ENCODE data around the gene KIF6. TPM values are rescaled to one million over a fixed set of nuclear protein-coding genes. Genes with fewer than 3 reads are reported as not detected.

KIF6 gene
- total and polyA plus RNA-seq, 4 donors = 1.1 to 7.8 (median 4.5) TPM

DNA sequence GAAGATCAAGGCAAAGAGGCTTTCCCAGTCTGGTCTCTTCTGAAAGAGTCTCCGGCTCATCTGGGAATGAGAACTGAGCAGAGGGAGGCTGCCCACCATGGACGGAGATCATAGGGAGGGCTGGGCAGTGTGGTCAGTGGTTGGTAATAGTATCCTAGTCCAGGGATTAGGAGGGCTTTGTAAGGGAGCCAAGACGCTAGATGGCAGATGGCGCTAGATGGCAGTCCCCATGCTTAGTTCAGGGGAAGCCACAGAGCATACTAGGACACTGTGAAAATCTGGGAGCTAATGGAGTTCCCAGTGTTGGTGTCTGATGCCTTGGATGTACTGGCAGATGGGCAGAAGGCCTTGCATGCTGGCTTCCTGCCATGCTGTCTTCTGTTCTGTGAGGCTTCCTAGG is 45.2 kb upstream of the KIF6 start:
- DNase-seq (no peak), ATAC-seq (ENCODE audit: insufficient read depth, low FRiP score) (no peak)
- Histone ChIP-seq H3K4me3 (no peak overlapping the region), H3K4me1 (ENCODE audit: control insufficient read depth in 5 of 5, insufficient read depth in 5 of 5, low read length in 5 of 5) (no peaks in the 10 kb centered on the region), H3K9me3 (ENCODE audit: control insufficient read depth in 4 of 4, insufficient read depth in 3 of 4, low read length in 3 of 4) (no peaks in the 10 kb centered on the region), H3K27me3 (ENCODE audit: control insufficient read depth in 3 of 3, insufficient read depth in 3 of 3, low read length in 2 of 3) (no peaks in the 10 kb centered on the region), H3K9ac (ENCODE audit: insufficient read depth in 1 of 2, low read length in 2 of 2) (no peak overlapping the region), H3K36me3 (ENCODE audit: control insufficient read depth in 4 of 4, insufficient read depth in 4 of 4, low read length in 4 of 4) (no peaks in the 10 kb centered on the region), H3K27ac (ENCODE audit: low read depth in 1 of 2, low read length in 1 of 2) (no peak overlapping the region)
- TF ChIP-seq, protein P1, sequence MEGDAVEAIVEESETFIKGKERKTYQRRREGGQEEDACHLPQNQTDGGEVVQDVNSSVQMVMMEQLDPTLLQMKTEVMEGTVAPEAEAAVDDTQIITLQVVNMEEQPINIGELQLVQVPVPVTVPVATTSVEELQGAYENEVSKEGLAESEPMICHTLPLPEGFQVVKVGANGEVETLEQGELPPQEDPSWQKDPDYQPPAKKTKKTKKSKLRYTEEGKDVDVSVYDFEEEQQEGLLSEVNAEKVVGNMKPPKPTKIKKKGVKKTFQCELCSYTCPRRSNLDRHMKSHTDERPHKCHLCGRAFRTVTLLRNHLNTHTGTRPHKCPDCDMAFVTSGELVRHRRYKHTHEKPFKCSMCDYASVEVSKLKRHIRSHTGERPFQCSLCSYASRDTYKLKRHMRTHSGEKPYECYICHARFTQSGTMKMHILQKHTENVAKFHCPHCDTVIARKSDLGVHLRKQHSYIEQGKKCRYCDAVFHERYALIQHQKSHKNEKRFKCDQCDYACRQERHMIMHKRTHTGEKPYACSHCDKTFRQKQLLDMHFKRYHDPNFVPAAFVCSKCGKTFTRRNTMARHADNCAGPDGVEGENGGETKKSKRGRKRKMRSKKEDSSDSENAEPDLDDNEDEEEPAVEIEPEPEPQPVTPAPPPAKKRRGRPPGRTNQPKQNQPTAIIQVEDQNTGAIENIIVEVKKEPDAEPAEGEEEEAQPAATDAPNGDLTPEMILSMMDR (IDR thresholded peaks at IDR 0.05; ENCODE audit: control extremely low read depth, extremely low read depth) = no peak
- WGBS, 2 donors = 96 to 98% methylated on average over 4 of the region's 4 CpGs

DNA sequence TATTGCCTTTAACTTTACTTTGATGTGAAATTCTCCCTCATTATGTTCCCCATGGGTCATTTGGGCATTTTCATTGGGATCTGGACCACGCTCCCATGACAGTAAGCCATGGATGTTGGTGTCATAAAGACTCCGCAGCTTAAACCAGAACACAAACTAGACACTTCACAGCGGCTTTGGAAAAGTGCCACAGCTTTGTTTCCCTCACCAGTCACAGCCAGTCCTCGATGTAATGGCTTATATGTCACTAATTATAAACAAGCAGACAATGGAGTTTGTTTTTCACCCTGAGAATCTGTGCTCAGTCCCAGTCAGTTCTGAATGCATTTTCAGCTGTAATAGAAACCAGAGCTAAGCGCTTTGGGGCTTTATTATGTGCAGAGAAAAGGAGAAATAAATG is 43.8 kb upstream of the KIF6 start:
- Histone ChIP-seq H3K9me3 (ENCODE audit: control insufficient read depth in 4 of 4, insufficient read depth in 3 of 4, low read length in 3 of 4) (no peaks in the 10 kb centered on the region), H3K4me1 (ENCODE audit: control insufficient read depth in 5 of 5, insufficient read depth in 5 of 5, low read length in 5 of 5) (no peaks in the 10 kb centered on the region), H3K9ac (ENCODE audit: insufficient read depth in 1 of 2, low read length in 2 of 2) (no peak overlapping the region), H3K27me3 (ENCODE audit: control insufficient read depth in 3 of 3, insufficient read depth in 3 of 3, low read length in 2 of 3) (no peaks in the 10 kb centered on the region), H3K36me3 (ENCODE audit: control insufficient read depth in 4 of 4, insufficient read depth in 4 of 4, low read length in 4 of 4) (no peaks in the 10 kb centered on the region), H3K4me3 (no peak overlapping the region), H3K27ac (ENCODE audit: low read depth in 1 of 2, low read length in 1 of 2) (no peak overlapping the region)
- 69 to 72% methylated on average over 5 of the region's 5 CpGs for WGBS, 2 donors
- peak; percentile 21 to 61 (median 33) for DNase-seq
- ATAC-seq (ENCODE audit: insufficient read depth, low FRiP score) = no peak
- TF ChIP-seq, protein P1 (IDR thresholded peaks at IDR 0.05; ENCODE audit: control extremely low read depth, extremely low read depth) = no peak

DNA sequence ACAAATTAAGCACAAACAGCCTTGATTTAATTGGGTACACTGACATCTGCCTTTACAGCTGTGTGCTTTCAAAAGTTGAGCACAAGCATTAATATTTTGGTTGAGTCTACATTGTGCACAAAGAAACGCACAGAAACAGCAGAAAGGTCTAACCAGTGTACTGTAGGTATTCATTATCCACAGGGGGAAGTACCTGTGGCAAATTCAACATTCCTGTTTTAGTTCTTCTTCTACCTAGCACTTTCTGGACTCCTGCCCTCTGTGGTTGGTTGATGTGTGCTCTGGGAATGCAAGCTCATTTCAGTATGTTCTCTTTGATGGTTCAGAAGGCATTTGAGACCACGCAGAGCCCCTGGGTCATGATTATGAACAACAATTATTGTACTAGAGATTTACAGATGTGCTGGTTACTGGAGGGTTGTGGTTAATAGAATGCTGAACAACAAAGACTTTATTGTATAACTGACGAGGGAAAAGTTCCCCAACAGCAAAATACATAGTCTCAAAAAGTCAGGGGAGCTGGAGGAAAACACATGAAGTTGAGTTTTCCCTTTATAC is 40.4 kb upstream of the KIF6 start:
- H3K4me1 ChIP-seq (ENCODE audit: control insufficient read depth in 5 of 5, insufficient read depth in 5 of 5, low read length in 5 of 5) = peaks cover 0 to 3% (median 0%) of the 10 kb centered on the region in 5 donors
- H3K27ac ChIP-seq (ENCODE audit: low read depth in 1 of 2, low read length in 1 of 2) = no peak overlapping the region
- 79 to 88% methylated on average over 3 of the region's 3 CpGs for WGBS, 2 donors
- ATAC-seq (ENCODE audit: insufficient read depth, low FRiP score) (no peak), DNase-seq (no peak)
- no peak overlapping the region for H3K4me3 ChIP-seq
- H3K9me3 ChIP-seq (ENCODE audit: control insufficient read depth in 4 of 4, insufficient read depth in 3 of 4, low read length in 3 of 4) = no peaks in the 10 kb centered on the region
- H3K36me3 ChIP-seq (ENCODE audit: control insufficient read depth in 4 of 4, insufficient read depth in 4 of 4, low read length in 4 of 4) = no peaks in the 10 kb centered on the region
- TF ChIP-seq, protein P1 (IDR thresholded peaks at IDR 0.05; ENCODE audit: control extremely low read depth, extremely low read depth) = no peak
- no peaks in the 10 kb centered on the region for H3K27me3 ChIP-seq (ENCODE audit: control insufficient read depth in 3 of 3, insufficient read depth in 3 of 3, low read length in 2 of 3)
- no peak overlapping the region for H3K9ac ChIP-seq (ENCODE audit: insufficient read depth in 1 of 2, low read length in 2 of 2)

All from lung (tissue), 12 donors.